ENCODE measurements around the gene COLQ.

The COLQ gene

DNA sequence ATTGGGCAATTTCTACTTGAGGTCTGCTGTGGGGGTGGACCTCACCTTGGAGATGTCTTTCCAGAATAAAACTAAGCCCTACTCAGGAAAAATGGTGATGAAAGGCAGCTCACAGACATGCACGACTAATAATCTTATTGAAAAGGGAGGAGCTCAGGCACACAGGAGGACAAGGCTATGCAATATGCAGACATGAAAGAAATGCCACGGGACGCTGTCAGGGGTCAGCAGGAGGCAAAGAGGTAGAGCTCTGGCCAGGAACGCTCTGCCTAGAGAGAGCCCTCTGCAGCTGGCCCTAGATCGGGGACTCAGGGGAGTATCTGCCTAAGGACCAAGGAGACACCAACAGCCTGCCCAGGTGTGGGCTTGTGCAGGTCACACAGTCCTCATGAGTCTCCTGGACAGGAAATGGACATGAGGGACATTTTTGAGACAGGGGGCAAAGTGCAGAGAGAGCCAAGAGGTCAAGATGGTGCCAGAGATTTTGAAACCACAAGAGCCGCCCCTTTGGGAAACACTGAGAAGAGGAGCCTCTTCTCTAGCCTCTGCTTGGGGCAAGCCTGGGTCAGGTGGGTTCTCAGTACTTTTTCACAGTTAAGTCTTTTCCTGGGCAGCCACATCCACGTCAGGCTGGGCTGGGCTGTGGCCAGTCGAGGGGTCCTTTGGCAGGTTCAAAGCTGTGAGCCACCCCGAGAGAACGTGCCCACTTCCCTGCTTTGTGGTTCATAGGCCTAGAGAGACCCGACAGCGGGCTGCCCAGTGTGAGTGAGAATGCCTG, 70.9 kb downstream of the COLQ start:
- in situ Hi-C loops (cut with HindIII; ENCODE audit: low sequenced_read_pairs): no loop called here
- no peak overlapping the region for H3K4me3 ChIP-seq (ENCODE audit: low read depth, low read length)
- no peak for DNase-seq (ENCODE audit: low read depth, low spot score)
- TF ChIP-seq, protein P1, sequence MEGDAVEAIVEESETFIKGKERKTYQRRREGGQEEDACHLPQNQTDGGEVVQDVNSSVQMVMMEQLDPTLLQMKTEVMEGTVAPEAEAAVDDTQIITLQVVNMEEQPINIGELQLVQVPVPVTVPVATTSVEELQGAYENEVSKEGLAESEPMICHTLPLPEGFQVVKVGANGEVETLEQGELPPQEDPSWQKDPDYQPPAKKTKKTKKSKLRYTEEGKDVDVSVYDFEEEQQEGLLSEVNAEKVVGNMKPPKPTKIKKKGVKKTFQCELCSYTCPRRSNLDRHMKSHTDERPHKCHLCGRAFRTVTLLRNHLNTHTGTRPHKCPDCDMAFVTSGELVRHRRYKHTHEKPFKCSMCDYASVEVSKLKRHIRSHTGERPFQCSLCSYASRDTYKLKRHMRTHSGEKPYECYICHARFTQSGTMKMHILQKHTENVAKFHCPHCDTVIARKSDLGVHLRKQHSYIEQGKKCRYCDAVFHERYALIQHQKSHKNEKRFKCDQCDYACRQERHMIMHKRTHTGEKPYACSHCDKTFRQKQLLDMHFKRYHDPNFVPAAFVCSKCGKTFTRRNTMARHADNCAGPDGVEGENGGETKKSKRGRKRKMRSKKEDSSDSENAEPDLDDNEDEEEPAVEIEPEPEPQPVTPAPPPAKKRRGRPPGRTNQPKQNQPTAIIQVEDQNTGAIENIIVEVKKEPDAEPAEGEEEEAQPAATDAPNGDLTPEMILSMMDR (IDR thresholded peaks at IDR 0.05; ENCODE audit: low read depth, low read length): no peak

DNA sequence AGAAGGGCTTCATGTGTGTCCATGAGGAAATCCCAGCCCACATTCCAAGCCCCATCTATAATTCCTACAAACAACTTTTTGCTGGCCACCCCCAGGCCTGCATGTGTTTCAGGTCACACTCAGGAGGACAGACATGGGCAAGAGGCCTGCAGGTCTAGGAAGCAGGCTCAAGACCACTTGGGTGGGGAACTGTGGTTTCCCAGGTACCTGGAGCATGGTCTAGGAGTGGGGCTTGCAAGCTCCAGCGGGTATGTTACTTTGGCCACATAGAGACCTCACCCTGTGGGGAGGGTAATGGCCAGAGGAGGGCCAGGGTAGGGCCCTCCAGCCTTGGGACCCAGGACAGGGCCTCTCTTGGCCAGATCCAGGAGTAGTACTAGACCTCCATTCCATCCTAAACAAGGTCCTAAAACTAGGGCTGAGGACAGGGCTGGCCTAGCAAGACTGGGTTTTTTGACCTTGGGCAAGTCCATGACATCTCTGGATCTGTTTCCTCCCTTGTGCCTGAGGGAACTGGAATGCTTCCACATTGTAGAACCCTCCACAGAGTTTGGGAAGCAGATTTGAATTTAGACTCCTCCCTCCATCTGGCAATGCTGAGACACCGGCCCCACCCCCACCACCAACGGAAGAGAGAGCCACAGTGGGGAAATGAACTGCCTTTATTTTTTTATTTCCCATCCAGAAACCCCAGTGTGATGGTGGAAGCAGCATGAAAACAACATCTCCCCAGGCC, 71.8 kb downstream of the COLQ start:
- in situ Hi-C loops (cut with HindIII; ENCODE audit: low sequenced_read_pairs): no loop called here
- H3K4me3 ChIP-seq (ENCODE audit: low read depth, low read length): no peak overlapping the region
- TF ChIP-seq, protein P1 (IDR thresholded peaks at IDR 0.05; ENCODE audit: low read depth, low read length): no peak
- DNase-seq (ENCODE audit: low read depth, low spot score): no peak

DNA sequence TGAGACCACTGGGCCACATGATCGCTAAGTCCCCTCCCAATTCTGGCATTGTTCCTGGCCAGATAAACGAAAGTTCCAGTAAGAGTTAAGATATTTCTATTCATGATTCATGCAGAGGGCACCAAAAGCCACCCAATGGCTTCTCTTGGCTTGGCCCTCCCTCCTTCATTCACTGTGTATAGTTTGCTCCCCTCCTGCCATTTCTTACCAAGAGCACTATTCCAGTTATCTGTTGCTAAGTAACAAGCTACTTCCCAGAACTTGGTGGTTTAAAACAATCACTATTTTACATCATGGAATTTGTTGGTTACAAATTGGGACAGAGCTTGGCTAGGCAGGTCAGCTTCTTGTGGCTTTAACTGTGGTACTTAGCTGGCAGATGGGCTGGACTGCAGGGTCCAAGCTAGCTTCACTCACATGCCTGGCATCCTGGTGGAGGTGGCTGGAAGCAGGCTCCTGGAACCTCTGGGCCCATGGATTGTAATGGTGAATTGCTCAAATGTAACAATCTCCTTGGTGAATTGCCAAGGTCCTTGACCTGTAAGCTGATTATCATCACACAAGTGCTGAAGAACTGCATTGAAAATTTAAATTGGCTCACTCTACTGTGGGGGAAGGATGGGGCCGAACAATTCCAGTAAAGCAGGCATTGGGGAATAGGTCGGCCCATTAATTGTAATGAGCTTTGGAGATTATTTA, 77.5 kb downstream of the COLQ start:
- TF ChIP-seq, protein P1 (IDR thresholded peaks at IDR 0.05; ENCODE audit: low read depth, low read length): no peak
- DNase-seq (ENCODE audit: low read depth, low spot score): peak; percentile 89
- in situ Hi-C loops (cut with HindIII; ENCODE audit: low sequenced_read_pairs): no loop called here

DNA sequence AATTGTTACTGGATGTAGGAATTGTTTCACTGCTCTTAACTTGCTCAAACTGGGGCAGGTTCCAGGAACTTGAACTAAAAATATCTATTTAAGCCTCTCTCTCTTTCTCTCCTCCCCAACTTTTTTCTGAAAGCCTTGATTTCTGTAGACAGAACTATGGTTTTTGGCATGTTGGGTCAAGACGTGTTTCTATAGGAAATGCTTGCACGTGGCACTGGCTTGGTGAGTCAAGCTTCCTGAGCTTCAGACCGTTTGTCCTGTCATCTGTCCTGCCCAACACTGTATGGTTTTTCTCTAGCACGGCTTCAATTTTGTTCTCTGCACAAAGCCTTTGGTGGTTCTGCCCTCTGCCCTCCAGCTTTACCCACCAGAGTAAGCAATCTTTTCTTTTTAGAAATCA, 80.6 kb downstream of the COLQ start:
- no peak overlapping the region for H3K4me3 ChIP-seq (ENCODE audit: low read depth, low read length)
- in situ Hi-C loops (cut with HindIII; ENCODE audit: low sequenced_read_pairs): no loop called here
- peak; percentile 27 for DNase-seq (ENCODE audit: low read depth, low spot score)
- TF ChIP-seq, protein P1 (IDR thresholded peaks at IDR 0.05; ENCODE audit: low read depth, low read length): no peak

More for the DNA sequence above, 77.5 kb downstream of the COLQ start:
- H3K4me3 ChIP-seq (ENCODE audit: low read depth, low read length): no peak overlapping the region

DNA sequence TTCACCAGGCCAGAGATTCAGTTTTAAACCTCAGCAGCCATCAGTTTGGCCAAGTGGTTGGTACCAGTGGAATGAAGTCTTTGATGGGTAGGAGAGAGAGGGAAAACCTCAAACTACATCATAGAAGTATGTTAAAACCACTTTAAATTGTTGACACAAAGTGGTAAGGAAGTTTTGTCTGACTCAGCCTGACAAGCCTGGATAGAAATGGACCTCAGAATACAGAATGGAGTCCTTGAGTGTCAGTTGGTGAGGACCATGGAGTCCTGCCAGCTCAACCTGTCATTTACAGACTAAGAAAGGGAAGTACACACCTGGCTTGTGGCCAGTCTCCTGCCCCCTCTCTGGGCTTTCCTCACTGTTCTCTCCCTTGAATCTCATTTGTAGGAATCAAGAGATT, 82.0 kb downstream of the COLQ start:
- TF ChIP-seq, protein P1 (IDR thresholded peaks at IDR 0.05; ENCODE audit: low read depth, low read length): no peak
- no peak overlapping the region for H3K4me3 ChIP-seq (ENCODE audit: low read depth, low read length)
- in situ Hi-C loops (cut with HindIII; ENCODE audit: low sequenced_read_pairs): no loop called here
- DNase-seq (ENCODE audit: low read depth, low spot score): peak; percentile 66

DNA sequence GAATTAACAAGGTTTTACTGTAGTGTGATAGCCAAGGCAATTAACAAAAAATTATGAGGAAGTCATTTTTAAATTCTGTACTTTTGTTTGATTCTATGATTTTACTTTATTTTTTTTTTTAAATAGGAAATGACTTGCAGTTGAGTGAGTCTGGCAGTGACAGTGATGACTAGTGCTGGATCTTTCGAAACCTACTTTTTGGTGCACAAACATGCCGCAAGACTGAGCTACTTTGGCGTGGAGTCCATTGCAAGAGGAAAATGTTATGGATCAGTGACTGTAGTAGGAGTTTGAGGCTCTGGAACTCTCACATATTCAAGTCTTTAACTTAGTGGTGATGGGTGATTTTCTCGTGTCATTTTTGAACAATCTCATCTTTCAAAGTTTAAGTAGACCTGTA, 82.5 kb downstream of the COLQ start:
- no peak for DNase-seq (ENCODE audit: low read depth, low spot score)
- TF ChIP-seq, protein P1 (IDR thresholded peaks at IDR 0.05; ENCODE audit: low read depth, low read length): no peak
- no peak overlapping the region for H3K4me3 ChIP-seq (ENCODE audit: low read depth, low read length)
- in situ Hi-C loops (cut with HindIII; ENCODE audit: low sequenced_read_pairs): no loop called here
